ENCODE results near the gene CCDC183.

CCDC183 gene

GRCh38 chr9:136751244-136751643 is 44.9 kb upstream of the CCDC183 start:
- Histone ChIP-seq H2AFZ (ENCODE audit: low read length) (no peak overlapping the region), H3K4me1 (ENCODE audit: low read length) (no peaks in the 10 kb centered on the region), H3K4me2 (ENCODE audit: low read depth, low read length) (no peak overlapping the region), H3K9me3 (replicated peaks; ENCODE audit: insufficient read depth, low read length) (no peaks in the 10 kb centered on the region), H3K79me2 (ENCODE audit: low read length) (no peaks in the 10 kb centered on the region), H3F3A (ENCODE audit: insufficient read depth, low read length) (no peaks in the 10 kb centered on the region), H3K9ac (ENCODE audit: low read length) (no peak overlapping the region), H3K27me3 (replicated peaks; ENCODE audit: insufficient read depth, low read length) (peaks cover 97% of the 10 kb centered on the region), H4K20me1 (ENCODE audit: insufficient read depth, low read length) (no peaks in the 10 kb centered on the region), H3K4me3 (ENCODE audit: low read length) (no peak overlapping the region), H3K36me3 (replicated peaks; ENCODE audit: insufficient read depth, low read length) (no peaks in the 10 kb centered on the region), H3K9me2 (replicated peaks; ENCODE audit: insufficient read depth, low read length) (no peaks in the 10 kb centered on the region), H3K27ac (ENCODE audit: low read length) (no peak overlapping the region)
- no peak for DNase-seq
- TF ChIP-seq CTCF (IDR thresholded peaks at IDR 0.05; ENCODE audit: low read length) (no peak), EZH2phosphoT487 (IDR thresholded peaks at IDR 0.05; ENCODE audit: low read length) (no peak), EZH2 (optimal IDR thresholded peaks at IDR 0.05; ENCODE audit: low read depth, low read length) (no peak)

- TF ChIP-seq CTCF (IDR thresholded peaks at IDR 0.05; ENCODE audit: low read length) (no peak), EZH2 (optimal IDR thresholded peaks at IDR 0.05; ENCODE audit: low read depth, low read length) (no peak), EZH2phosphoT487 (IDR thresholded peaks at IDR 0.05; ENCODE audit: low read length) (no peak)
- Histone ChIP-seq H4K20me1 (ENCODE audit: insufficient read depth, low read length) (no peaks in the 10 kb centered on the region), H3K36me3 (replicated peaks; ENCODE audit: insufficient read depth, low read length) (no peaks in the 10 kb centered on the region), H3K4me3 (ENCODE audit: low read length) (no peak overlapping the region), H3K9me3 (replicated peaks; ENCODE audit: insufficient read depth, low read length) (no peaks in the 10 kb centered on the region), H3K9ac (ENCODE audit: low read length) (no peak overlapping the region), H2AFZ (ENCODE audit: low read length) (no peak overlapping the region), H3K27me3 (replicated peaks; ENCODE audit: insufficient read depth, low read length) (peaks cover 97% of the 10 kb centered on the region), H3K9me2 (replicated peaks; ENCODE audit: insufficient read depth, low read length) (no peaks in the 10 kb centered on the region), H3K4me1 (ENCODE audit: low read length) (no peaks in the 10 kb centered on the region), H3F3A (ENCODE audit: insufficient read depth, low read length) (no peaks in the 10 kb centered on the region), H3K79me2 (ENCODE audit: low read length) (no peaks in the 10 kb centered on the region), H3K4me2 (ENCODE audit: low read depth, low read length) (no peak overlapping the region), H3K27ac (ENCODE audit: low read length) (no peak overlapping the region)
- DNase-seq = no peak
These were observed 44.3 kb upstream of the CCDC183 start for GRCh38 chr9:136751814-136752213.

- no peaks in the 10 kb centered on the region for H3K9me3 ChIP-seq (replicated peaks; ENCODE audit: insufficient read depth, low read length)
- no peak for TF ChIP-seq EZH2 (optimal IDR thresholded peaks at IDR 0.05; ENCODE audit: low read depth, low read length)
- TF ChIP-seq EZH2phosphoT487 (IDR thresholded peaks at IDR 0.05; ENCODE audit: low read length) = no peak
- no peak for TF ChIP-seq CTCF (IDR thresholded peaks at IDR 0.05; ENCODE audit: low read length)
- no peaks in the 10 kb centered on the region for H3K79me2 ChIP-seq (ENCODE audit: low read length)
- no peaks in the 10 kb centered on the region for H4K20me1 ChIP-seq (ENCODE audit: insufficient read depth, low read length)
- H3K9ac ChIP-seq (ENCODE audit: low read length) = no peak overlapping the region
- no peaks in the 10 kb centered on the region for H3K36me3 ChIP-seq (replicated peaks; ENCODE audit: insufficient read depth, low read length)
- H3K4me2 ChIP-seq (ENCODE audit: low read depth, low read length) = no peak overlapping the region
- H3K4me1 ChIP-seq (ENCODE audit: low read length) = 0 out of 2 replicates have a peak, but pooled peaks cover 2% of the 10 kb centered on the region
- no peak for DNase-seq
- H3F3A ChIP-seq (ENCODE audit: insufficient read depth, low read length) = no peaks in the 10 kb centered on the region
- H3K27me3 ChIP-seq (replicated peaks; ENCODE audit: insufficient read depth, low read length) = peaks cover 94% of the 10 kb centered on the region
- no peak overlapping the region for H3K27ac ChIP-seq (ENCODE audit: low read length)
- no peak overlapping the region for H2AFZ ChIP-seq (ENCODE audit: low read length)
- H3K4me3 ChIP-seq (ENCODE audit: low read length) = no peak overlapping the region
- H3K9me2 ChIP-seq (replicated peaks; ENCODE audit: insufficient read depth, low read length) = no peaks in the 10 kb centered on the region
These were observed 42.6 kb upstream of the CCDC183 start for GRCh38 chr9:136753371-136754058.
